Measurements from ENCODE around the gene ERRFI1.

ERRFI1 gene

DNA sequence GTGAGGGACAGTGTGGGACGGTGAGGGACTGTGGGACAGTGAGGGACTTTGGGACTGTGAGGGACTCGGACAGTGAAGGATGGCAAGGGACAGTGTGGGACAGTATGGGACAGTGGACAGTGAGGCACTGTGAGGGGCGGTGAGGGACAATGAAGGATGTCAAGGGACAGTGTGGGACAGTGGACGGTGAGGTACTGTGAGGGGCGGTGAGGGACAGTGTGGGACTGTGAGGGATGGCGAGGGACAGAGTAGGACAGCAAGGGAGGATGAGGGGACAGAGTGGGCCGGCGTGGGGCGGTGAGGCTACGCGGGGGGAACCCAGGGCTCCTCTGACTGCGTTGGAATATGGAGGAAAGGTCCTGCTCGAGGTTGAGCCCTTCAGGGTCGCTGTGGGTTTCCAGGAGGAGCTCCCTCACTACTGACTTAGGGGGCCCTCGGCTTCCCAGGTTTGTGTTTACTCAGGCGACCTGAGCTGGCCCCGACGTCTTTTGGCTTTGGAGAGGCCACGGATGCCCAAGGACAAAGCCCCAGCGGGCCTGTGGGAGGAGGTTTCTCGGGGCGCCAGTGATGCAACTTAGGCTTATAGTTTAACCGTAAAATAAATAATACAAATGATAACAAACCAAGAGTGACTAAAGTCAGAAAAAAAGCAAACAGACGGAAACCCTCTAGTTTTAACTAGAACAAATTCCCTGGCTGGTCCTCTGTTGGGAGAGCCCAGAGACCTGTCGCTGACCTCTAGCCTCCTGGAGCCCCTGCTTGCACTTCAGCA, 1.1 kb upstream of the ERRFI1 start:
- peak overlapping the region; percentile 89 for H3K27ac ChIP-seq
- TF ChIP-seq, protein P1, sequence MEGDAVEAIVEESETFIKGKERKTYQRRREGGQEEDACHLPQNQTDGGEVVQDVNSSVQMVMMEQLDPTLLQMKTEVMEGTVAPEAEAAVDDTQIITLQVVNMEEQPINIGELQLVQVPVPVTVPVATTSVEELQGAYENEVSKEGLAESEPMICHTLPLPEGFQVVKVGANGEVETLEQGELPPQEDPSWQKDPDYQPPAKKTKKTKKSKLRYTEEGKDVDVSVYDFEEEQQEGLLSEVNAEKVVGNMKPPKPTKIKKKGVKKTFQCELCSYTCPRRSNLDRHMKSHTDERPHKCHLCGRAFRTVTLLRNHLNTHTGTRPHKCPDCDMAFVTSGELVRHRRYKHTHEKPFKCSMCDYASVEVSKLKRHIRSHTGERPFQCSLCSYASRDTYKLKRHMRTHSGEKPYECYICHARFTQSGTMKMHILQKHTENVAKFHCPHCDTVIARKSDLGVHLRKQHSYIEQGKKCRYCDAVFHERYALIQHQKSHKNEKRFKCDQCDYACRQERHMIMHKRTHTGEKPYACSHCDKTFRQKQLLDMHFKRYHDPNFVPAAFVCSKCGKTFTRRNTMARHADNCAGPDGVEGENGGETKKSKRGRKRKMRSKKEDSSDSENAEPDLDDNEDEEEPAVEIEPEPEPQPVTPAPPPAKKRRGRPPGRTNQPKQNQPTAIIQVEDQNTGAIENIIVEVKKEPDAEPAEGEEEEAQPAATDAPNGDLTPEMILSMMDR (conservative IDR thresholded peaks at IDR 0.05): no peak
- no peak for TF ChIP-seq ZFX (IDR thresholded peaks at IDR 0.05)

DNA sequence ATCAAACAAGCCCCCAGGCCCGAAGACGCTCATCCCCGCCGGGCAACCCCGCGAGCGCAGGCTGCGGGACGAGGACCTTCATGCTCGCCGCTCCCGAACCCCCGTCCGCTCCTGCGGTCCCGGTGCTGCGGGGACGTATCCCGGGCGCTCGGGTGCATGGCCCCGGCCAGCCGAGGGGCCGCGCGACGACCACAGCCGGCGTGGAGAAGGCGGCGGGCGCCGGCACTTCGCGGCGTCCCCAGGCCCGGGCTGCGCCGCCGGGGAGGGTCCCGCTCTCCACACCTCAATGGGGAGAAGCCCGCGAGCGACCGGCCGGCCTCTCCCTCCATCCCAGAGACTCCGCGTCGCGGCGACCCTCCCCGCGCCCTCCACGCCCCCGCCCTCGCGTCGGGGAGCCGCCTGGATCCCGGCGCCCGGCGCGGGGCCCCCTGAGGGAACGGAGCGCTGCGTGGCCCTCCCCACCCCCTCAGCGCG, 401 bp downstream of the ERRFI1 start:
- TF ChIP-seq ZFX (IDR thresholded peaks at IDR 0.05): no peak; the same call in 1 of the 2 replicates
- TF ChIP-seq, protein P1 (conservative IDR thresholded peaks at IDR 0.05): no peak
- peak overlapping the region; percentile 89 for H3K27ac ChIP-seq

DNA sequence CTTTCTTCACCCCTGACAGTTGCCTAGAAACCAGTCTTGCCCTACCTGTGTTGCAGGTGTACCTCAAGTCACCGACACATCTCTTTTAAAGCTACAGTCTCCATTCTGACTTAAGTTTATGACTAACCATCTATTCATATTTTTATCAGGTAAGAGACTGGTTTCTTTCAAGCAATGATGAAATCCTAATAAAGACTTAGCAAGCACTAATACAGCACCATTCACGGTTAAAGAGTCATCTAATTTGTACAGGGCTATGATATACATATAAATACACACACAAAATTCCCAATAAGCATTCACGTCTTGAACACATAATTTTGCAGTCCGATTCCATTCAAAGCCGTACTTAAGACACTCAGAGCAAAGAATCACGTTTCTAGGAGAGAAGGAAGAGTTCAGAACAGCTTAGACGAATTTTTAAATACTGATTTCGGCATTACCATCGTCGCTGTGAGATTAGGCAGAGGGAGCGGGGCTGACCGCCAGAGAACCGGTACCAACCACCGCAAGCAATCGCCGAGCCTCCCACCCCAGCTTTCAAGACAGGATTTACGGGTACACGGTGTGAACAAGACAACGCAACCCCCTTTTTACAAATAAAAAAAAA, 943 bp downstream of the ERRFI1 start:
- TF ChIP-seq, protein P1 (conservative IDR thresholded peaks at IDR 0.05): no peak
- no peak for TF ChIP-seq ZFX (IDR thresholded peaks at IDR 0.05)
- H3K27ac ChIP-seq: peak overlapping the region; percentile 89

DNA sequence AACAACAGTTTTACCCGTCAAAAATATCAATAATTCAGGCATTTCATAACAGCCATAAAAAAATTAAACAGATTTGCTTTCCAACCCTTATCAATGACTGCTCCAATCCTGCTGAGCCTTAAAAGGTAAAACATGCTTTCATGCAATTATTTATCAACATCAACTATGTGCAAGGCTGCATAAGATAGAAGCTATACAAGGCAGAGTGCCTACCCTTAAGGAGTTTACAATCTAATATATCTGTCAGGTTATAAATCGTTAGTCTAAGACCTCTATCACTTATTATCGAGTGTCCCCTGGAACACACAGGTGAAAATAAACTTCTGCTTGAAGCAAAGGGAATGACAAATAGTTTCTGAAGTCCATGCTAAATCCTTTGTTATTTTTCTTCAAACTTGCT, 1.8 kb downstream of the ERRFI1 start:
- TF ChIP-seq, protein P1 (conservative IDR thresholded peaks at IDR 0.05): no peak
- no peak for TF ChIP-seq ZFX (IDR thresholded peaks at IDR 0.05)

DNA sequence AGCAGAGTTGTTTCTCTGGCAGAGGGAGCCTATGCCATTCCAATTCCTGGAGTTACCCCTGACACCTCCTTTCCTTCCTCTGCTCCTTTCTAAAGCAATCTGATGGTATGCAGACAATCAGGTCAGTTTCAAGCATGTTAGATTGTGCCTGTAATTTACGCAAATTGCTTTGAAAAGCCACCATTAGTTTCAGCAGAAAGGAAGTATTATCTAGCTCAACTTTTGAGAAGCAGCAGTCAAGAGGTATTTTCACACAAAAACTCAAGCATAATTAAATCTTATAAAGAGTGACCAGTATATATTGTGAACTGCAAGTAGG, 2.2 kb downstream of the ERRFI1 start:
- H3K27ac ChIP-seq: no peak overlapping the region; the same call in 1 of the 2 replicates
- TF ChIP-seq, protein P1 (conservative IDR thresholded peaks at IDR 0.05): no peak
- TF ChIP-seq ZFX (IDR thresholded peaks at IDR 0.05): no peak

More for the DNA sequence above, 1.8 kb downstream of the ERRFI1 start:
- no peak overlapping the region for H3K27ac ChIP-seq

DNA sequence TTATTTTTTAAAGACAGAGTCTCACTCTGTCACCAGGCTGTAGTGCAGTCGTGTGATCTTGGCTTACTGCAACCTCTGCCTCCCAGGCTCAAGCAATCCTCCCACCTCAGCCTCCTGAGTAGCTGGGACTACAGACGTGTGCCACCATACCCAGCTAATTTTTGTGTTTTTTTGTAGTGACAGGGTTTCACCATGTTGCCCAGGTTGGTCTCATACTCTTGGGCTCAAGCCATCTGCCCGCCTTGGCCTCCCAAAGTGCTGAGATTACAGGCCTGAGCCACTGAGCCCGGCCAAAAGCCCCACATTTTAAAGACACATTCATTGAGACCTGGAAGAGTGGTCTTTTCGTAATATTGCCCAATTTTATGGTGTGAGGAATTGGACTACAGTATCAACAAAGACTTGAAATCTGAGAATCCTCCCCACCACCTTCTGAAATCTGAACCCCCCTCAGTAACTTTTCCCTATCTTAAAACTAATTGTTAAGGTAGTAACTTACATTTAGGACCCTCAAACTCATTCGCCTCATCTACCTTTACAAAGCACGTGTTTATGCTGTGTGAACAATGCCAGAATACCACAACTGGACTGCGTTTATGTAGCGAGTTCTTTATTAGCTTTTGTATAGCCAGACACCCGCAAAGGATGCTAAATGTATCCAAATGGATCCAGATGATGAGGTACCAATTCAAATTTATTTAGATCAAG, 2.7 kb downstream of the ERRFI1 start:
- H3K27ac ChIP-seq: peak overlapping the region; percentile 45
- TF ChIP-seq ZFX (IDR thresholded peaks at IDR 0.05): no peak
- TF ChIP-seq, protein P1 (conservative IDR thresholded peaks at IDR 0.05): no peak

All from C4-2B (cell line).